A673 (cell line): Measurements from ENCODE around the gene PPFIBP1. TPM values are rescaled to one million over a fixed set of nuclear protein-coding genes. Genes with fewer than 3 reads are reported as not detected.

Source experiments
- BruUV-seq: library from RNA; stranded (reverse); fragments of 400-500 nt; replicated peaks from 2 replicates; lab custom pipeline; 2021; lab: Mats Ljungman, UMichigan
- CTCF ChIA-PET: fragments of 300-600 bp; sonication (Branson Sonifier 250); formaldehyde crosslinking; loops from one replicate; lab custom pipeline; 2022; ENCODE audit warnings: antibody characterized with exemption; lab: Charles Lee
- POLR2A ChIA-PET: fragments of 300-600 bp; sonication (Branson Sonifier 250); formaldehyde crosslinking; loops from one replicate; lab custom pipeline; 2022; ENCODE audit warnings: antibody characterized with exemption; ENCODE audit not compliant: low non-redundant PET; lab: Charles Lee
- DNase-seq: peaks from one replicate; pipeline ENCODE4 v3.0.0-alpha.2; 2015; ENCODE audit warnings: low spot score
- H3K27ac ChIP-seq: fragments of 200-600 bp; sonication (generic); 2 replicates; pipeline ENCODE4 v1.5.1; 2016; ENCODE audit warnings: mixed run types, low read depth, mild to moderate bottlenecking, mixed read lengths, antibody characterized with exemption, low read length; ENCODE audit not compliant: poor library complexity, severe bottlenecking
- H3K27me3 ChIP-seq: fragments of 200-600 bp; sonication (generic); replicated peaks from 2 replicates; pipeline ENCODE4 v1.6.1; 2017; ENCODE audit warnings: mixed run types, low read depth, mild to moderate bottlenecking, mixed read lengths, antibody characterized with exemption, low read length; ENCODE audit not compliant: insufficient read depth, poor library complexity
- H3K36me3 ChIP-seq: fragments of 200-600 bp; sonication (generic); 2 replicates; pipeline ENCODE4 v1.6.1; 2016; ENCODE audit warnings: mixed run types, mild to moderate bottlenecking, mixed read lengths, antibody characterized with exemption, low read length; ENCODE audit not compliant: insufficient read depth, poor library complexity, severe bottlenecking
- H3K4me1 ChIP-seq: fragments of 200-600 bp; sonication (generic); 2 replicates; pipeline ENCODE4 v1.6.1; 2017; ENCODE audit warnings: mixed run types, mild to moderate bottlenecking, mixed read lengths, antibody characterized with exemption, low read length; ENCODE audit not compliant: insufficient read depth, poor library complexity, severe bottlenecking
- H3K4me3 ChIP-seq: fragments of 200-600 bp; sonication (generic); 2 replicates; pipeline ENCODE4 v1.5.1; 2016; ENCODE audit warnings: low read depth, mixed run types, mild to moderate bottlenecking, mixed read lengths, low read length; ENCODE audit not compliant: poor library complexity, severe bottlenecking
- H3K9me3 ChIP-seq: fragments of 200-600 bp; sonication (generic); 2 replicates; pipeline ENCODE4 v1.6.1; 2016; ENCODE audit warnings: mixed run types, low read depth, mild to moderate bottlenecking, mixed read lengths, antibody characterized with exemption, low read length; ENCODE audit not compliant: poor library complexity, severe bottlenecking
- EZH2 ChIP-seq: fragments of 200-600 bp; sonication (generic); IDR thresholded peaks from 2 replicates; pipeline ENCODE4 v1.6.1; 2017; ENCODE audit warnings: borderline replicate concordance, low read depth, mild to moderate bottlenecking, mixed read lengths, antibody characterized with exemption, low read length; ENCODE audit not compliant: poor library complexity, severe bottlenecking
- intact Hi-C: fragments of 100-400 bp; cut with micrococcal nuclease; formaldehyde crosslinking; loops from one replicate; pipeline ENCODE4 v1.10.0; 2022; ENCODE audit not compliant: unreplicated experiment
- total RNA-seq: library from RNA; stranded (reverse); gene quantifications from 2 replicates; pipeline ENCODE4 v1.2.3, GENCODE V29; 2021
- TF ChIP-seq, protein P1 (sequence below): fragments of 300-800, 200-600 bp; sonication (generic); conservative IDR thresholded peaks from 2 replicates; pipeline ENCODE4 v1.5.1; 2017; ENCODE audit warnings: low read depth, mild to moderate bottlenecking, antibody characterized with exemption, low read length, moderate library complexity, mixed read lengths

Gene PPFIBP1
- total RNA-seq, 1 experiment from 2014 or later: 41.2 TPM

- CTCF ChIA-PET: no interaction called here
- no TSS peak for BruUV-seq
- no peaks in the 10 kb centered on the region for H3K36me3 ChIP-seq
- no peaks in the 10 kb centered on the region for H3K9me3 ChIP-seq
- POLR2A ChIA-PET: interaction anchor here (0.6 kb wide), 1 partner anchor 127 kb away, joined by 3 read pairs; no protein-coding TSS in a partner anchor
- no peak for DNase-seq
- H3K4me3 ChIP-seq: no peak overlapping the region
- H3K27ac ChIP-seq: no peak overlapping the region
- intact Hi-C loops: no loop called here
- peaks cover 56% of the 10 kb centered on the region for H3K4me1 ChIP-seq
- TF ChIP-seq, protein P1, sequence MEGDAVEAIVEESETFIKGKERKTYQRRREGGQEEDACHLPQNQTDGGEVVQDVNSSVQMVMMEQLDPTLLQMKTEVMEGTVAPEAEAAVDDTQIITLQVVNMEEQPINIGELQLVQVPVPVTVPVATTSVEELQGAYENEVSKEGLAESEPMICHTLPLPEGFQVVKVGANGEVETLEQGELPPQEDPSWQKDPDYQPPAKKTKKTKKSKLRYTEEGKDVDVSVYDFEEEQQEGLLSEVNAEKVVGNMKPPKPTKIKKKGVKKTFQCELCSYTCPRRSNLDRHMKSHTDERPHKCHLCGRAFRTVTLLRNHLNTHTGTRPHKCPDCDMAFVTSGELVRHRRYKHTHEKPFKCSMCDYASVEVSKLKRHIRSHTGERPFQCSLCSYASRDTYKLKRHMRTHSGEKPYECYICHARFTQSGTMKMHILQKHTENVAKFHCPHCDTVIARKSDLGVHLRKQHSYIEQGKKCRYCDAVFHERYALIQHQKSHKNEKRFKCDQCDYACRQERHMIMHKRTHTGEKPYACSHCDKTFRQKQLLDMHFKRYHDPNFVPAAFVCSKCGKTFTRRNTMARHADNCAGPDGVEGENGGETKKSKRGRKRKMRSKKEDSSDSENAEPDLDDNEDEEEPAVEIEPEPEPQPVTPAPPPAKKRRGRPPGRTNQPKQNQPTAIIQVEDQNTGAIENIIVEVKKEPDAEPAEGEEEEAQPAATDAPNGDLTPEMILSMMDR: no peak
- TF ChIP-seq EZH2: no peak
- no peaks in the 10 kb centered on the region for H3K27me3 ChIP-seq
These were observed 96.1 kb downstream of the PPFIBP1 start for GRCh38 chr12:27620121-27620520.

- no peaks in the 10 kb centered on the region for H3K36me3 ChIP-seq
- no peaks in the 10 kb centered on the region for H3K27me3 ChIP-seq
- TF ChIP-seq, protein P1: no peak
- no peak for TF ChIP-seq EZH2
- peaks cover 32% of the 10 kb centered on the region for H3K4me1 ChIP-seq
- H3K9me3 ChIP-seq: no peaks in the 10 kb centered on the region
- BruUV-seq: no TSS peak
- ChIA-PET POLR2A (no interaction called here), CTCF (no interaction called here)
- no peak overlapping the region for H3K4me3 ChIP-seq
- no peak overlapping the region for H3K27ac ChIP-seq
- intact Hi-C loops: no loop called here
- DNase-seq: no peak
These were observed 98.6 kb downstream of the PPFIBP1 start for GRCh38 chr12:27622436-27623195.

- peaks cover 21% of the 10 kb centered on the region for H3K4me1 ChIP-seq
- POLR2A ChIA-PET: no interaction called here
- H3K36me3 ChIP-seq: no peaks in the 10 kb centered on the region
- CTCF ChIA-PET: no interaction called here
- BruUV-seq: no TSS peak
- no peaks in the 10 kb centered on the region for H3K9me3 ChIP-seq
- DNase-seq: no peak
- TF ChIP-seq, protein P1: no peak
- TF ChIP-seq EZH2: no peak
- H3K27ac ChIP-seq: no peak overlapping the region
- no peaks in the 10 kb centered on the region for H3K27me3 ChIP-seq
- intact Hi-C loops: no loop called here
- H3K4me3 ChIP-seq: no peak overlapping the region
These were observed 99.6 kb downstream of the PPFIBP1 start for GRCh38 chr12:27623645-27624044.
